SKM-1 (cell line): ENCODE data around the gene UBE2H.

ENCODE experiments used
- DNase-seq: peaks from one replicate; lab custom pipeline; 2025; ENCODE audit not compliant: unreplicated experiment; lab: John Stamatoyannopoulos, UW

UBE2H gene

DNA sequence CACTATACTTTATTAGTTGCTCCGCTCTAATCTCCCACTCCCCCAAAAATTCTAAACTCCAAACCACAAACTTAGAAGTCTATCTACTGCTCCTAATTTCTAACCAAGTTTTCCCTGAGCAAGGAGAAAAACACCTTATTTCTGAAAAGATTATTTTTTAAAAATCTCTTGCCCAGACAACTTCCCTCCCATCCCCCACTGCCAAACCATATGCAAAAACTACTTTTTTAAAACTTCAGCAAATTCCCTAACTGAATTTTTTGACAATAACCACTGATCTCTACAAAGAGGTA, 1.9 kb downstream of the UBE2H start:
- DNase-seq: no peak

GRCh38 chr7:129950191-129950932, 2.4 kb downstream of the UBE2H start:
- no peak for DNase-seq

- DNase-seq: no peak
Observed at GRCh38 chr7:129949292-129950133, 3.2 kb downstream of the UBE2H start.

- no peak for DNase-seq
Observed at GRCh38 chr7:129948877-129949291, 3.9 kb downstream of the UBE2H start.

GRCh38 chr7:129948338-129948737, 4.4 kb downstream of the UBE2H start:
- no peak for DNase-seq

GRCh38 chr7:129947701-129948100, 5.1 kb downstream of the UBE2H start:
- no peak for DNase-seq

GRCh38 chr7:129947049-129947448, 5.7 kb downstream of the UBE2H start:
- DNase-seq: no peak

- DNase-seq: no peak
Observed at GRCh38 chr7:129946282-129946681, 6.5 kb downstream of the UBE2H start.

DNA sequence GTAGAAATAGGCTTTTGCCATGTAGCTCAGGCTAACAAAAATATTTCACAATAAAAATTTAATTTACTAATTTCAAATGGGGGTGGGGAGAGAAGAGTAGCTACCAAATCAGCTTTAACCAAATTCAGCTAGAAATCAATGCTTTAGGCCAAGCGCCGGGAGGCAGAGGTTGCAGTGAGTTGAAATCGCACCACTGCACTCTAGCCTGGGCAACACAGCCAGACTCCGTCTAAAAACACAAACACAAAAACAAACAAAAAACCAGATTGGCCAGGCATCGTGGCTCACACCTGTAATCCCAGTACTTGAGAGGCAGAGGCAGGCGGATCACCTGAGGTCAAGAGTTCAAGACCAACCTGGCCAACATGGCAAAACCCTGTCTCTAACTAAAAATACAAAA, 9.4 kb downstream of the UBE2H start:
- no peak for DNase-seq

GRCh38 chr7:129940329-129940728, 12.4 kb downstream of the UBE2H start:
- no peak for DNase-seq

GRCh38 chr7:129939881-129940280, 12.9 kb downstream of the UBE2H start:
- DNase-seq: no peak

GRCh38 chr7:129933627-129934026, 19.1 kb downstream of the UBE2H start:
- no peak for DNase-seq

DNA sequence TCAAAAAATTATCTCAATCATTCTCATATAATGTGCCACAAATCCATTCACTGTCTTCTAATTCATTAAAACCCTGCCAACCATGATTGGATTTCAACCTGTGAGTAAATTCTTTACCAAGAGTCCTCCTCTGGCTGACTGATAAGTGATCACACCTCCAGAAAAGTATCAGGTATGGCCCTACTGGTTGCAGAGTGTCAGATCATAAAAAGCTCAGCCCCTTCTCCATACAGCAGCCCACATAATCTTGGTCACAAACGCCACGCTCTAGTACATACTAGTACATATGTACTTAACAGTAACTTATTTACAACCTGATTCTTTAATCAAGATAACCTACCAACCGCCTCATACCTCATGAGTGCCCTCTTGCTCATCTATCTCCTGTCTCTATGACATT, 26.1 kb downstream of the UBE2H start:
- no peak for DNase-seq

GRCh38 chr7:129925416-129926002, 27.3 kb downstream of the UBE2H start:
- no peak for DNase-seq

GRCh38 chr7:129924602-129925001, 28.2 kb downstream of the UBE2H start:
- no peak for DNase-seq

GRCh38 chr7:129923709-129924108, 29.1 kb downstream of the UBE2H start:
- no peak for DNase-seq

- no peak for DNase-seq
Observed at GRCh38 chr7:129919492-129919891, 33.3 kb downstream of the UBE2H start.

DNA sequence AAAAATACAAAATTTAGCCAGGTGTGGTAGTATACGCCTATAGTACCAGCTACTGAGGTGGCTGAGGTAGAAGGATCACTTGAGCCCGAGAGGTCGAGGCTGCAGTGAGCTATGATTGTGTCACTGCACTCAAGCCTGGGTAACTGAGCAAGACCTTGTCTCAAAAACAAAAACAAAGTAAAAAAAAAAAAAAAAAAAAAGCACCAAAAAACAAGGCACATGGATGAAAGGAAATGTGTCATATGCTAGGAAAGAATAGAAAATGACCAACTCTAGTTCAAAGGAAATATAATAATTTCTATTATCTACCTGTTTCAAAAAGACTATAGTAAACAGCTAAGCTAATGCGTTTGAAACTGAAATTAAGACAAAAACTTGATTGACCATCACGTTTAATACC, 33.8 kb downstream of the UBE2H start:
- DNase-seq: no peak

- DNase-seq: no peak
Observed at GRCh38 chr7:129917934-129918333, 34.8 kb downstream of the UBE2H start.

GRCh38 chr7:129914536-129915272, 38.1 kb downstream of the UBE2H start:
- DNase-seq: no peak

DNA sequence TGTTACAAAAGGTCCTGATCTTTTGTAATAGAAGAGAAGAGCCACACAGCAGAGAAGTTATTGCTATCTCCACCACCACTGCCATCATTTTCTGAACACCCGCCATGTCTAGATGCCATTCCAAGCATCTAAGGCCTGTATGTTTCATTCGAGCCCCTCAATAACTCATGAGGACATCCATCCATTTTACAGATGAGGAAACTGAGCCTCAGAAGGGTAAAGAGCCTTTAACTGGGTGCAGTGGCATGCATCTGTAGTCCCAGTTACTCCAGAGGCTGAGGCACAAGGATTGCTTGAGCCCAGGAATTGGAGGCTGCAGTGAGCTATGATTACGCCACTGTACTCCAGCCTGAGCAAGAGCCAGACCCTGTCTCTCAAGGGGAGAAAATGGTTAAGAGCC, 39.3 kb downstream of the UBE2H start:
- no peak for DNase-seq

- DNase-seq: no peak
Observed at GRCh38 chr7:129911790-129912189, 41.0 kb downstream of the UBE2H start.
